ENCODE measurements around the gene PRSS33. TPM values are rescaled to one million over a fixed set of nuclear protein-coding genes. Genes with fewer than 3 reads are reported as not detected.

Gene PRSS33
- total and polyA plus RNA-seq, 9 of the 15 experiments (the other 6 are each of a cell fraction or from before 2014, with no cell fraction given): not detected

DNA sequence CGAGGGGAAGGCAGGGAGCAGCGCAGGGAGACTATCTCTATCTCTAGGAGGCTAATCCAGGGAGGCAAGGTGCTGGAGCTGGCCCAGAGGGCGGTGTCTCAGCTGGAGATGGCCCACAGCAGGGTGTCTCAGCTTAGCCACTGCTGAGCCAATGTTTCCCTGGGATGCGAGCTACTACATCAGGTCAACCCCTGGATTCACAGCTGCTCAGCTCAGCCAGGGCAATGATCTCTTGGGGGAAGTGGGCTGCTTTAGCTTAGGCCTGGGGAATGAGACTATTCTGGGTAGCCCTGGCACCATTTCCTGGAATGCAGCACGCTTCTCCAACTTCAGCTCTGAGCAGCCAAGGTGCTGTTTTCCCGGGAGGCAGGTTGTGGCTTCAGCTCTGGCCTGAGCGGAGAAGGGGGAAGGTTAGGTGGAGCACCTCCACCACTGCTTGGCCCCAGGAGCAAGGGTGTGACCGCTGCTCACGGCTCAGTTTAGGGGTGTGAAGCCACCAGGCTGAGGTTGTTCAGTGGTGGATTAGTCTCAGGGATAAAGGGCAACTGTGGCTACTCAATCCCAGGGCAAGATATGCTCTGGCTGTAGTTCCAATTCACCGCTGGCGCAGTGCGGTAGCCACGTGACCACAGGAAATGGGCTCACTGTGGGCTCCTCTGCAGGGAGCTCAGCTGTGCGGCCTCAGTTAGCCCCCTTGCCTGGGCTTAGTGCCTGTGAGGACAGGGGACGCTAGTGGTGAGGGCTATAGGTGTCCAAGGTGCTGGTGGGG is 24.5 kb upstream of the PRSS33 start (continued):
- TF ChIP-seq, protein P1, sequence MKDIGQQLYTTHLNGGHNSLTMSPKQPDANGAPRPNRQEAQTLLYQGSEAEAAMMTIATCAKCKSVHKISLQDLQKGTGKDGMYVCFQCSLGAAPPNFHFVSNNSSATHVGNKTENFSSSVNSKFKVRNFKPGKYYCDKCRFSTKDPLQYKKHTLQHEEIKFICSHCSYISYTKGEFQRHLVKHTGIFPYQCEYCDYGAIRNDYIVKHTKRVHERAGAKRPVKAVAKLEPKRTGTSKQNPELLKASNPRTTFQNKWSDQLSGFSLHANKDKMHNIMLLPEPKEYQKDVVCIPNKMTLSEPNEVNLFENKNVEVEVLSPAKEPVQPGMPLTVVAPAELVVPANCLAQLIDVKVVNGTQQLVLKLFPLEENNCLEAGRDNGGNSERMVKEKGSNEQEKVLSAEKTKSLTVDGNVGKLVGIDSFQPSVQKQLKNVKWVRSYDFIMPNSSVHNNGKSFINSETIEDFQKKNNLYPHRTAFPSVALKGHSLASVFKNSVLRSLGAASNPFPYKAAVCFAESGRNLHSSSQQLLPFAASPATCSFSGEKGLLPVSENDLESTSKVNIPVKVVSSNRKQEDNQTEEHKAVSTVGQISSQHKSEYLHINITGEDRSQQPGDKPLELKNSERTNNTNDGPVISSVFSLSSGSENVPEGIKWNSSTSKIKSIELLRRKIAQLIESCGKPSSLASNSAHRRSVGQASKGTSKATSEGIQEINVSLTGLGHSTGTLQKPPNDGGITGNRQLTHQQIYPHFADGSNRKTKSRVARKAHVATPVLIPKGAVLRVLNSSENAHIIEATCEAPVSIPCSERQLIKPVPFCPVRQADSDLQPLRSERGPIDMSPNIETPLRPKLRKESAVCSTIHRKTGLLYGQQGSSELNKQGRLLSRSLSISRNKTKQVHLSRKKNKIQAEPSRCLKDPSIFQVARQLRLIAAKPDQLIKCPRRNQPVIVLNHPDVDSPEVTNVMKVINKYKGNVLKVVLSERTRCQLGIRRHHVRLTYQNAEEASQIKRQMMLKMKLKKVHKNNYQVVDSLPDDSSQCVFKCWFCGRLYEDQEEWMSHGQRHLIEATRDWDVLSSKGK (CRISPR knock-in tag; IDR thresholded peaks at IDR 0.05): no peak
- TF ChIP-seq, protein P2, sequence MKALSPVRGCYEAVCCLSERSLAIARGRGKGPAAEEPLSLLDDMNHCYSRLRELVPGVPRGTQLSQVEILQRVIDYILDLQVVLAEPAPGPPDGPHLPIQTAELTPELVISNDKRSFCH (CRISPR knock-in tag; IDR thresholded peaks at IDR 0.05): no peak
- TF ChIP-seq, protein P2 (tag; IDR thresholded peaks at IDR 0.05): no peak
- TF ChIP-seq, protein P3, sequence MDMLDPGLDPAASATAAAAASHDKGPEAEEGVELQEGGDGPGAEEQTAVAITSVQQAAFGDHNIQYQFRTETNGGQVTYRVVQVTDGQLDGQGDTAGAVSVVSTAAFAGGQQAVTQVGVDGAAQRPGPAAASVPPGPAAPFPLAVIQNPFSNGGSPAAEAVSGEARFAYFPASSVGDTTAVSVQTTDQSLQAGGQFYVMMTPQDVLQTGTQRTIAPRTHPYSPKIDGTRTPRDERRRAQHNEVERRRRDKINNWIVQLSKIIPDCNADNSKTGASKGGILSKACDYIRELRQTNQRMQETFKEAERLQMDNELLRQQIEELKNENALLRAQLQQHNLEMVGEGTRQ (CRISPR knock-in tag; IDR thresholded peaks at IDR 0.05): peak; percentile 39; the same call in 1 of the 2 replicates
- peak; percentile 16; the same call in 1 of the 2 replicates for TF ChIP-seq RAD51 (IDR thresholded peaks at IDR 0.05; ENCODE audit: borderline replicate concordance, low read depth)
- no peak for TF ChIP-seq ZNF239 (CRISPR knock-in tag; IDR thresholded peaks at IDR 0.05)
- TF ChIP-seq, protein P4, sequence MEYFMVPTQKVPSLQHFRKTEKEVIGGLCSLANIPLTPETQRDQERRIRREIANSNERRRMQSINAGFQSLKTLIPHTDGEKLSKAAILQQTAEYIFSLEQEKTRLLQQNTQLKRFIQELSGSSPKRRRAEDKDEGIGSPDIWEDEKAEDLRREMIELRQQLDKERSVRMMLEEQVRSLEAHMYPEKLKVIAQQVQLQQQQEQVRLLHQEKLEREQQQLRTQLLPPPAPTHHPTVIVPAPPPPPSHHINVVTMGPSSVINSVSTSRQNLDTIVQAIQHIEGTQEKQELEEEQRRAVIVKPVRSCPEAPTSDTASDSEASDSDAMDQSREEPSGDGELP (CRISPR knock-in tag; IDR thresholded peaks at IDR 0.05; ENCODE audit: borderline replicate concordance): peak; percentile 64; the same call in 1 of the 2 replicates
- TF ChIP-seq ZC3H8 (IDR thresholded peaks at IDR 0.05): no peak
- no peak for TF ChIP-seq GTF2E2 (tag; IDR thresholded peaks at IDR 0.05)
- TF ChIP-seq SIX5 (IDR thresholded peaks at IDR 0.05; ENCODE audit: borderline replicate concordance in 1 of 2, insufficient read depth in 1 of 2, low read depth in 1 of 2, low read length in 2 of 2): no peak
- no peak for TF ChIP-seq PRMT5 (CRISPR knock-in tag; IDR thresholded peaks at IDR 0.05)
- TF ChIP-seq POLR3G (IDR thresholded peaks at IDR 0.05; ENCODE audit: extremely low read depth, insufficient read length, insufficient replicate concordance): no peak

Data from K562 (cell line).